ENCODE measurements around the gene THRB.

Gene THRB

GRCh38 chr3:24185738-24186384 lies 308.8 kb downstream of the THRB start:
- no peak overlapping the region for H3K4me3 ChIP-seq (ENCODE audit: control insufficient read depth, low read depth, low read length)
- DNase-seq (ENCODE audit: low read depth): peak; percentile 55
- TF ChIP-seq CTCF (IDR thresholded peaks at IDR 0.05; ENCODE audit: control insufficient read depth, insufficient read depth, low read depth, low read length, missing control alignments): peak; percentile 73

- no peak for DNase-seq (ENCODE audit: low read depth)
- no peak overlapping the region for H3K4me3 ChIP-seq (ENCODE audit: control insufficient read depth, low read depth, low read length)
- TF ChIP-seq CTCF (IDR thresholded peaks at IDR 0.05; ENCODE audit: control insufficient read depth, insufficient read depth, low read depth, low read length, missing control alignments): no peak
These were observed 310.0 kb downstream of the THRB start for GRCh38 chr3:24184528-24185176.

- no peak for DNase-seq (ENCODE audit: low read depth)
- H3K4me3 ChIP-seq (ENCODE audit: control insufficient read depth, low read depth, low read length): no peak overlapping the region
- TF ChIP-seq CTCF (IDR thresholded peaks at IDR 0.05; ENCODE audit: control insufficient read depth, insufficient read depth, low read depth, low read length, missing control alignments): no peak
These were observed 311.9 kb downstream of the THRB start for GRCh38 chr3:24182756-24183155.

- TF ChIP-seq CTCF (IDR thresholded peaks at IDR 0.05; ENCODE audit: control insufficient read depth, insufficient read depth, low read depth, low read length, missing control alignments): no peak
- no peak for DNase-seq (ENCODE audit: low read depth)
- H3K4me3 ChIP-seq (ENCODE audit: control insufficient read depth, low read depth, low read length): no peak overlapping the region
These were observed 313.4 kb downstream of the THRB start for GRCh38 chr3:24181256-24181655.

- no peak for TF ChIP-seq CTCF (IDR thresholded peaks at IDR 0.05; ENCODE audit: control insufficient read depth, insufficient read depth, low read depth, low read length, missing control alignments)
- no peak overlapping the region for H3K4me3 ChIP-seq (ENCODE audit: control insufficient read depth, low read depth, low read length)
- no peak for DNase-seq (ENCODE audit: low read depth)
These were observed 314.0 kb downstream of the THRB start for GRCh38 chr3:24180616-24181015.

GRCh38 chr3:24177201-24177600 lies 317.4 kb downstream of the THRB start:
- TF ChIP-seq CTCF (IDR thresholded peaks at IDR 0.05; ENCODE audit: control insufficient read depth, insufficient read depth, low read depth, low read length, missing control alignments): no peak
- no peak for DNase-seq (ENCODE audit: low read depth)
- no peak overlapping the region for H3K4me3 ChIP-seq (ENCODE audit: control insufficient read depth, low read depth, low read length)
